Measurements from ENCODE around the gene LMAN2.

- peak in 1 of 4 donors; percentile 21 for TF ChIP-seq CTCF (IDR thresholded peaks at IDR 0.05)
- no peak for TF ChIP-seq POLR2A (IDR thresholded peaks at IDR 0.05)
Measured at GRCh38 chr5:177367323-177367848, 15.9 kb upstream of the LMAN2 start.

All from right lobe of liver (tissue), 4 donors.